Measurements from ENCODE around the gene LGALS9B. TPM values are rescaled to one million over a fixed set of nuclear protein-coding genes. Genes with fewer than 3 reads are reported as not detected.
"Not testable (repeated sequence)": the region's sequence is repeated elsewhere in the genome, so short reads cannot be mapped to it uniquely, and the experiment has no call there.

Gene LGALS9B
- total and polyA plus RNA-seq, 2 of the 8 experiments (the other 6 are each of a cell fraction or from before 2014, with no cell fraction given): not detected

DNA sequence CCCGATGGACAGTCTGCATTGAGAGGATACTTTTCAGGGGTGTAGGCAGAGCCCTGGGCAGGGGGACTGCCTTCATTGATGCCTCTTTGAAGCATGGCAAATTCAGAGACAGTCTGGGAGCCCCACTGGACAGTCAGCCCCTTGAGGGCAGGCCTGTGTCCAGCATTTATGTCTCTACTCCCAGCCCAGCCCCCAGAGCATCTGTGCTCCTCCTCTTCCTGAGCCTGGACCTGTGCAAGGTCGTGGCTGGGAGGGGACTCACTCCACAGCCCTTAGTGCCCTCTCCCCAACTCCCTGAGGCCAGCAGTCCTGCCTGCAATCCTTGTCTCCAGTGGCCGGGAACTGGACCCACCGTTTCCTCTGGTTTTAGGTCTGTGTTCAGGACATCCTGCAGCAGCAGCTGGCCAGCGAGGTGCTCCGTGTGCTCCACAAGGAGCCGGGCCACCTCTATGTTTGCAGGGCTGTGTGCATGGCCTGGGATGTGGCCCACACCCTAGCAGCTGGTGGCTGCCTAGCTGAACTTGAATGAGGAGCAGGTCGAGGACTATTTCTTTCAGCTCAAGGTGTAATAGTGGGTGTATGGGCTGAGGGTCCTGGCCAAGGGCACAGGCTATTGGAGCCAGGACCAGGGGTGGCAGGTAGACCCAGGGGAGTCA lies 22.6 kb downstream of the LGALS9B start:
- H3K9me3 ChIP-seq (ENCODE audit: insufficient read depth in 2 of 2, low read depth in 1 of 2, low read length in 1 of 2); H3K36me3 ChIP-seq (ENCODE audit: control insufficient read depth in 2 of 4, insufficient read depth in 4 of 4, low read length in 3 of 4); H2BK20ac ChIP-seq (ENCODE audit: low read length); H4K5ac ChIP-seq (ENCODE audit: insufficient read length, low read depth, low read length); H3K14ac ChIP-seq (ENCODE audit: insufficient read length); CTCF ChIA-PET (ENCODE audit: partially characterized antibody); H4K20me1 ChIP-seq (replicated peaks in 1 of 2; ENCODE audit: control insufficient read depth in 1 of 2, insufficient read depth in 2 of 2, low read length in 2 of 2); H2AFZ ChIP-seq (ENCODE audit: low read length); H3K27me3 ChIP-seq (replicated peaks in 1 of 4; ENCODE audit: control insufficient read depth in 3 of 4, extremely low read depth in 1 of 4, insufficient read depth in 3 of 4, low read length in 3 of 4); H3K4me1 ChIP-seq (replicated peaks in 1 of 4; ENCODE audit: control insufficient read depth in 3 of 4, insufficient read depth in 4 of 4, low read length in 3 of 4); H3K79me1 ChIP-seq (ENCODE audit: low read depth, low read length); H3K23ac ChIP-seq (ENCODE audit: insufficient read length); H2BK15ac ChIP-seq (ENCODE audit: low read length); H3K23me2 ChIP-seq (ENCODE audit: low read depth, low read length); DNase-seq (ENCODE audit: low read depth in 1 of 2, low spot score in 2 of 2); POLR2A ChIA-PET (ENCODE audit: partially characterized antibody); H3K56ac ChIP-seq (replicated peaks; ENCODE audit: insufficient read length, low read depth, low read length); H2BK120ac ChIP-seq (replicated peaks; ENCODE audit: low read depth, low read length); FAIRE-seq; H3K4me3 ChIP-seq (ENCODE audit: extremely low read depth in 1 of 4, insufficient read depth in 2 of 4, low read depth in 3 of 4, low read length in 4 of 4); H2BK5ac ChIP-seq (ENCODE audit: low read depth, low read length); H2AK5ac ChIP-seq (ENCODE audit: low read depth, low read length); H3K79me2 ChIP-seq (ENCODE audit: control insufficient read depth in 1 of 2, insufficient read depth in 2 of 2, low read length in 2 of 2); H4K91ac ChIP-seq (replicated peaks; ENCODE audit: insufficient read length, low read length); H2BK12ac ChIP-seq (ENCODE audit: low read depth, low read length); H3K27ac ChIP-seq (ENCODE audit: low read depth, low read length); H3K4me2 ChIP-seq (ENCODE audit: insufficient read depth in 1 of 2, low read depth in 2 of 2, low read length in 2 of 2); H4K8ac ChIP-seq (ENCODE audit: extremely low read depth, insufficient read depth, low read length); H3K9ac ChIP-seq (replicated peaks in 1 of 4; ENCODE audit: extremely low read depth in 1 of 4, low read depth in 3 of 4, low read length in 3 of 4); H3K18ac ChIP-seq (ENCODE audit: extremely low read depth, low read length); H3K4ac ChIP-seq (replicated peaks; ENCODE audit: insufficient read length, low read depth, low read length): not testable (repeated sequence)
- WGBS, 2 experiments (ENCODE audit: extremely low coverage in 1 of 2, insufficient coverage in 1 of 2, insufficient read length in 1 of 2, insufficient replicate concordance in 2 of 2, low coverage in 1 of 2, low lambda C conversion rate in 2 of 2, missing lambda C conversion rate in 1 of 2): 75% methylated on average over 2 of the region's 8 CpGs; no CpG with 5 or more reads in 1 of the 2 experiments

DNA sequence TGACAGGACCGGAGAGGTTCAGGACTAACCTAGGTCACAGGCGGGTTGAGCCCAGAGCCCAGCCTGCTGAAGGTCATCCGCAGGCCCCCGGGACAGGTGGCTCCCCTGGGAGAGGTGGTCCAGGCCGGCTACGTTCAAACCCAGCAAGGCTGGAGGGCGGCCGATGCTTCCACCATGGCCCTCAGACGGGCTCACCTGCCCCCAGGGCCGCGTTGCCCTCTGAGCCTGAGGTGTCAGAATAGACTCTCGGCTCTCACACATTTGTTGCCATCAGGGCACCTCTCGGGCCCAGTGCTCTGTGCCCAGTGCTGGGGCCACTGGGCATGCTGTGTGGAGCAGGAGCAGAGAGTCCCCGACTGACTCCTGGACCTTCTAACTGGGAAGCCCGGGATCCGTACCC lies 23.2 kb downstream of the LGALS9B start:
- H3K79me1 ChIP-seq (ENCODE audit: low read depth, low read length); H3K4me2 ChIP-seq (ENCODE audit: insufficient read depth in 1 of 2, low read depth in 2 of 2, low read length in 2 of 2); H4K8ac ChIP-seq (ENCODE audit: extremely low read depth, insufficient read depth, low read length); H3K27me3 ChIP-seq (replicated peaks in 1 of 4; ENCODE audit: control insufficient read depth in 3 of 4, extremely low read depth in 1 of 4, insufficient read depth in 3 of 4, low read length in 3 of 4); FAIRE-seq; H3K14ac ChIP-seq (ENCODE audit: insufficient read length); H3K4me1 ChIP-seq (replicated peaks in 1 of 4; ENCODE audit: control insufficient read depth in 3 of 4, insufficient read depth in 4 of 4, low read length in 3 of 4); H3K18ac ChIP-seq (ENCODE audit: extremely low read depth, low read length); H3K9me3 ChIP-seq (ENCODE audit: insufficient read depth in 2 of 2, low read depth in 1 of 2, low read length in 1 of 2); H3K23ac ChIP-seq (ENCODE audit: insufficient read length); H4K91ac ChIP-seq (replicated peaks; ENCODE audit: insufficient read length, low read length); H3K36me3 ChIP-seq (ENCODE audit: control insufficient read depth in 2 of 4, insufficient read depth in 4 of 4, low read length in 3 of 4); H2BK120ac ChIP-seq (replicated peaks; ENCODE audit: low read depth, low read length); DNase-seq (ENCODE audit: low read depth in 1 of 2, low spot score in 2 of 2); H3K23me2 ChIP-seq (ENCODE audit: low read depth, low read length); H3K4ac ChIP-seq (replicated peaks; ENCODE audit: insufficient read length, low read depth, low read length); H2AK5ac ChIP-seq (ENCODE audit: low read depth, low read length); H2BK15ac ChIP-seq (ENCODE audit: low read length); H2AFZ ChIP-seq (ENCODE audit: low read length); H3K56ac ChIP-seq (replicated peaks; ENCODE audit: insufficient read length, low read depth, low read length); H3K4me3 ChIP-seq (ENCODE audit: extremely low read depth in 1 of 4, insufficient read depth in 2 of 4, low read depth in 3 of 4, low read length in 4 of 4); H4K5ac ChIP-seq (ENCODE audit: insufficient read length, low read depth, low read length); H2BK5ac ChIP-seq (ENCODE audit: low read depth, low read length); H3K79me2 ChIP-seq (ENCODE audit: control insufficient read depth in 1 of 2, insufficient read depth in 2 of 2, low read length in 2 of 2); H2BK20ac ChIP-seq (ENCODE audit: low read length); POLR2A ChIA-PET (ENCODE audit: partially characterized antibody); H2BK12ac ChIP-seq (ENCODE audit: low read depth, low read length); CTCF ChIA-PET (ENCODE audit: partially characterized antibody); H4K20me1 ChIP-seq (replicated peaks in 1 of 2; ENCODE audit: control insufficient read depth in 1 of 2, insufficient read depth in 2 of 2, low read length in 2 of 2); H3K9ac ChIP-seq (replicated peaks in 1 of 4; ENCODE audit: extremely low read depth in 1 of 4, low read depth in 3 of 4, low read length in 3 of 4); H3K27ac ChIP-seq (ENCODE audit: low read depth, low read length): not testable (repeated sequence)
- 82% methylated on average over 11 of the region's 16 CpGs; no CpG with 5 or more reads in 1 of the 2 experiments for whole genome bisulfite sequencing, 2 experiments (ENCODE audit: extremely low coverage in 1 of 2, insufficient coverage in 1 of 2, insufficient read length in 1 of 2, insufficient replicate concordance in 2 of 2, low coverage in 1 of 2, low lambda C conversion rate in 2 of 2, missing lambda C conversion rate in 1 of 2)
